B cell (primary cell): Measurements from ENCODE around the gene AP1G1. TPM values are rescaled to one million over a fixed set of nuclear protein-coding genes. Genes with fewer than 3 reads are reported as not detected.

Source experiments
- ATAC-seq: fragments of 200-7000 bp; cut with Tn5 transposase; one replicate; pipeline ENCODE4 v1.10.0; 2021; ENCODE audit warnings: low read depth, mild to moderate bottlenecking, moderate number of reproducible peaks, moderate library complexity
- CTCF ChIA-PET: fragments of 350-600 bp; sonication (Branson Sonifier 250); formaldehyde crosslinking; loops from one replicate; lab custom pipeline; 2021; ENCODE audit warnings: antibody characterized with exemption, inconsistent platforms; lab: Charles Lee
- POLR2A ChIA-PET: fragments of 350-600 bp; sonication (Branson Sonifier 250); formaldehyde crosslinking; loops from one replicate; lab custom pipeline; 2021; ENCODE audit warnings: antibody characterized with exemption; lab: Charles Lee
- DNase-seq: peaks from one replicate; pipeline ENCODE4 v3.0.0; 2013
- H2AFZ ChIP-seq: 2 replicates; pipeline ENCODE4 v1.6.1; 2012; ENCODE audit warnings: mild to moderate bottlenecking, low read depth, low read length; ENCODE audit not compliant: insufficient read depth, poor library complexity, severe bottlenecking
- H3K27ac ChIP-seq, 2 donors: 1 replicate in 1 of 2; 2 replicates in 1 of 2; pipeline ENCODE4 v1.5.1; 2012 to 2013; ENCODE audit warnings: low read length in 2 of 2, mild to moderate bottlenecking in 2 of 2, moderate library complexity in 1 of 2
- H3K27me3 ChIP-seq, 4 experiments: fragments of 200-600 bp in 1 of 4; sonication (generic) in 1 of 4; replicated peaks in 1 of 4; 1 replicate in 2 of 4; 2 replicates in 2 of 4; pipeline versions ENCODE4 v1.6.1 to v1.7.0; 2013 to 2016; ENCODE audit warnings: low read length in 3 of 4, mild to moderate bottlenecking in 2 of 4, mixed read lengths in 1 of 4, moderate library complexity in 1 of 4; ENCODE audit not compliant: insufficient read depth in 4 of 4, control insufficient read depth in 3 of 4; ENCODE audit errors: control extremely low read depth in 1 of 4
- H3K36me3 ChIP-seq, 2 experiments: replicated peaks in 1 of 2; 1 replicate in 1 of 2; 2 replicates in 1 of 2; pipeline versions ENCODE4 v1.6.1 to v1.7.1; 2013; ENCODE audit warnings: low read length in 1 of 2; ENCODE audit not compliant: insufficient read depth in 2 of 2, control insufficient read depth in 1 of 2; ENCODE audit errors: control extremely low read depth in 1 of 2, extremely low read depth in 1 of 2
- H3K4me1 ChIP-seq, 2 donors: fragments of 200-600 bp in 1 of 2; sonication (generic) in 1 of 2; 1 replicate in 1 of 2; 2 replicates in 1 of 2; pipeline versions ENCODE4 v1.5.1 to v1.6.1; 2013 to 2017; ENCODE audit warnings: low read length in 2 of 2; ENCODE audit not compliant: control insufficient read depth in 2 of 2, insufficient read depth in 2 of 2
- H3K4me2 ChIP-seq: replicated peaks from 2 replicates; pipeline ENCODE3; 2012; ENCODE audit warnings: mild to moderate bottlenecking, low read depth, low read length; ENCODE audit not compliant: poor library complexity, severe bottlenecking
- H3K4me3 ChIP-seq, 5 experiments: fragments of 200-600 bp in 1 of 5; sonication (generic) in 1 of 5; 1 replicate in 3 of 5; 2 replicates in 2 of 5; pipeline versions ENCODE4 v1.5.1 to v1.7.0; 2011 to 2016; ENCODE audit warnings: low read length in 4 of 5, mild to moderate bottlenecking in 4 of 5, low read depth in 2 of 5, control low read depth in 1 of 5, moderate library complexity in 1 of 5; ENCODE audit not compliant: insufficient read depth in 1 of 5; ENCODE audit errors: control extremely low read depth in 1 of 5, extremely low read depth in 1 of 5
- H3K79me2 ChIP-seq: fragments of 200-600 bp; sonication (generic); one replicate; pipeline ENCODE4 v1.6.0; 2016; ENCODE audit warnings: low read length; ENCODE audit not compliant: control insufficient read depth, insufficient read depth
- H3K9ac ChIP-seq: fragments of 200-600 bp; sonication (generic); 2 replicates; pipeline ENCODE4 v1.6.1; 2017; ENCODE audit warnings: mild to moderate bottlenecking, low read length, moderate library complexity
- H3K9me3 ChIP-seq, 3 donors: one replicate each; pipeline versions ENCODE4 v1.6.1 to v1.7.1; 2013; ENCODE audit warnings: low read length in 2 of 3; ENCODE audit not compliant: control insufficient read depth in 2 of 3, insufficient read depth in 1 of 3; ENCODE audit errors: control extremely low read depth in 1 of 3
- H4K20me1 ChIP-seq: 2 replicates; pipeline ENCODE4 v1.6.0; 2012; ENCODE audit warnings: mild to moderate bottlenecking, low read length; ENCODE audit not compliant: insufficient read depth, control insufficient read depth, poor library complexity, severe bottlenecking
- H3K27ac Mint-ChIP-seq: one replicate; pipeline ENCODE4 v1.8.0; 2021; ENCODE audit warnings: mixed read lengths
- H3K27me3 Mint-ChIP-seq: one replicate; pipeline ENCODE4 v1.8.0; 2021; ENCODE audit warnings: mixed read lengths
- H3K4me1 Mint-ChIP-seq: one replicate; pipeline ENCODE4 v1.8.0; 2021; ENCODE audit warnings: mixed read lengths
- H3K4me3 Mint-ChIP-seq: one replicate; pipeline ENCODE4 v1.8.0; 2021; ENCODE audit warnings: mixed read lengths
- H3K9me3 Mint-ChIP-seq: one replicate; pipeline ENCODE4 v1.8.0; 2022; ENCODE audit warnings: mixed read lengths; ENCODE audit not compliant: insufficient read depth
- EZH2 ChIP-seq: IDR thresholded peaks from 2 replicates; pipeline ENCODE4 v1.6.1; 2012; ENCODE audit warnings: borderline replicate concordance, low read depth, mild to moderate bottlenecking, moderate library complexity, low read length; ENCODE audit not compliant: insufficient read depth, poor library complexity, severe bottlenecking
- WGBS: methylation state at CpG from one replicate; pipeline ENCODE4 v1.1.5; 2013; ENCODE audit warnings: missing lambda C conversion rate; ENCODE audit not compliant: insufficient coverage; 5-methylcytosine and 5-hydroxymethylcytosine counted together
- intact Hi-C: fragments of 100-400 bp; cut with micrococcal nuclease; formaldehyde crosslinking; loops from one replicate; pipeline ENCODE4 v1.10.0; 2022
- polyA plus RNA-seq: library from polyadenylated mRNA; depleted of rRNA; stranded (reverse); fragments of >200 nt; gene quantifications from 2 replicates; pipeline ENCODE4 v1.2.3, GENCODE V29; 2012
- total RNA-seq, 2 donors: library from RNA; stranded (reverse); fragments of 120-200 nt in 1 of 2; gene quantifications; 1 replicate in 1 of 2; 2 replicates in 1 of 2; pipeline versions ENCODE4 v1.2.3 to v1.2.4, GENCODE V29; 2013 to 2022
- TF ChIP-seq, protein P1 (sequence below): fragments of 200-600 bp; IDR thresholded peaks from one replicate; pipeline ENCODE4 v1.8.0; 2022; ENCODE audit warnings: antibody characterized with exemption, mild to moderate bottlenecking

Gene AP1G1
- total and polyA plus RNA-seq, 2 donors (not counting 1 experiment from before 2014, with no cell fraction given), result 43.8 to 142 TPM

DNA sequence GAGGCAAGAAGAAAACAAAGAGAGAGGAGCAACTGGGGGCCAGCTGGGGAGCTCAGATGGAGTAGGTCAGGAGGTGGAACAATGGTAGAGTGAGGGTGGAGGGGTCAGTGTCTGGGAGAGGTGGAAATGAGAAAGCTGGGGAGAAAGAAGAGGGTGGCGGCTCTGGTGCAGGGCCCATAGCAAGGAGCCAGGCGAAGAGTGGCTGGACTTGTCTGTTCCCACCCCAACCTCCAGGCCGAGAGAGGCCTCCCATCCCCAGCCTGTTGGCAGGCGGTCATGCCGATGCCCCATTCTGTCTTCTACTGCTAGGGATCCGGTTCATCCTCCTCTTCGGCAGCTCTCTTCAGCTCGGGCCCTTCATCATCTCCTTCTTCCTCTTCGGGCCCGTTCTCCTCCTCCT, 31.3 kb downstream of the AP1G1 start:
- ATAC-seq, result no peak
- WGBS, result 99% methylated on average over 9 of the region's 10 CpGs
- CTCF ChIA-PET, result interaction anchor here (1.1 kb wide), 1 partner anchor 184 kb away, joined by 3 read pairs; no protein-coding TSS in a partner anchor
- H3K4me2 ChIP-seq, result no peak overlapping the region
- peak overlapping the region; percentile 32 for H3K27ac Mint-ChIP-seq
- H2AFZ ChIP-seq, result no peak overlapping the region
- H3K4me3 ChIP-seq, result no peak overlapping the region
- H3K9me3 Mint-ChIP-seq, result no peaks in the 10 kb centered on the region
- H3K36me3 ChIP-seq, result peaks cover 6 to 43% of the 10 kb centered on the region in 2 experiments
- H3K27ac ChIP-seq, result no peak overlapping the region
- peaks cover 66% of the 10 kb centered on the region for H3K79me2 ChIP-seq
- intact Hi-C loops, result no loop called here
- peaks cover 66% of the 10 kb centered on the region for H4K20me1 ChIP-seq
- no peak overlapping the region for H3K9ac ChIP-seq
- no peak for DNase-seq
- H3K27me3 Mint-ChIP-seq, result no peaks in the 10 kb centered on the region
- peaks cover 26% of the 10 kb centered on the region for H3K4me1 Mint-ChIP-seq
- POLR2A ChIA-PET, result no interaction called here
- no peak for TF ChIP-seq EZH2
- TF ChIP-seq, protein P1, sequence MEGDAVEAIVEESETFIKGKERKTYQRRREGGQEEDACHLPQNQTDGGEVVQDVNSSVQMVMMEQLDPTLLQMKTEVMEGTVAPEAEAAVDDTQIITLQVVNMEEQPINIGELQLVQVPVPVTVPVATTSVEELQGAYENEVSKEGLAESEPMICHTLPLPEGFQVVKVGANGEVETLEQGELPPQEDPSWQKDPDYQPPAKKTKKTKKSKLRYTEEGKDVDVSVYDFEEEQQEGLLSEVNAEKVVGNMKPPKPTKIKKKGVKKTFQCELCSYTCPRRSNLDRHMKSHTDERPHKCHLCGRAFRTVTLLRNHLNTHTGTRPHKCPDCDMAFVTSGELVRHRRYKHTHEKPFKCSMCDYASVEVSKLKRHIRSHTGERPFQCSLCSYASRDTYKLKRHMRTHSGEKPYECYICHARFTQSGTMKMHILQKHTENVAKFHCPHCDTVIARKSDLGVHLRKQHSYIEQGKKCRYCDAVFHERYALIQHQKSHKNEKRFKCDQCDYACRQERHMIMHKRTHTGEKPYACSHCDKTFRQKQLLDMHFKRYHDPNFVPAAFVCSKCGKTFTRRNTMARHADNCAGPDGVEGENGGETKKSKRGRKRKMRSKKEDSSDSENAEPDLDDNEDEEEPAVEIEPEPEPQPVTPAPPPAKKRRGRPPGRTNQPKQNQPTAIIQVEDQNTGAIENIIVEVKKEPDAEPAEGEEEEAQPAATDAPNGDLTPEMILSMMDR, result no peak
- no peaks in the 10 kb centered on the region for H3K27me3 ChIP-seq
- H3K9me3 ChIP-seq, result no peaks in the 10 kb centered on the region
- H3K4me1 ChIP-seq, result peaks cover 8% of the 10 kb centered on the region in 2 donors
- H3K4me3 Mint-ChIP-seq, result no peak overlapping the region

DNA sequence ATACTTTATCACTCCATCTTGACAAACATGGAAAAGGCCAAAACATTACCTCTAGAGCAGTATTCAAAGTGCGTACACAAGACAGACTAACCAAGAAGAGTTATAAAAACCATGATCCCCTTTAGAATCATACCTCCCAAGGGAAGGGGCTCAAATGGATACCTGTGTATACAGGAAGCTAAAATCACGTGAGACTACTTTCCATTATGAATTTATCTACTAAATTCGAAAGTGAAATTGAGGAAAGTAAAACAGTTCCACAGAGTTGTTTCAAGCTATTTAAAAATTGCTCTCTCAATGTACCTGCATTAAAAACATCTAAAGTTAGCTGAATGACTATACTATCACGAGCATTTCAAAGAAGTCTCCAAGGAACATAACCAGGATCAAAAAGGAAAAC, 32.7 kb downstream of the AP1G1 start:
- WGBS, result no CpG with 5 or more reads among the region's 4 CpGs
- ATAC-seq, result peak; percentile 51
- Mint-ChIP-seq H3K4me1 (peaks cover 20% of the 10 kb centered on the region), H3K27me3 (no peaks in the 10 kb centered on the region), H3K9me3 (no peaks in the 10 kb centered on the region), H3K27ac (peak overlapping the region; percentile 73), H3K4me3 (peak overlapping the region; percentile 38)
- no peak overlapping the region for H2AFZ ChIP-seq
- H4K20me1 ChIP-seq, result peaks cover 52% of the 10 kb centered on the region
- H3K4me3 ChIP-seq, result no peak overlapping the region
- H3K9ac ChIP-seq, result no peak overlapping the region
- no peaks in the 10 kb centered on the region for H3K27me3 ChIP-seq
- POLR2A ChIA-PET, result no interaction called here
- peak overlapping the region; percentile 33 to 41 for H3K27ac ChIP-seq
- CTCF ChIA-PET, result interaction anchor here (0.8 to 1.4 kb wide), 2 partner anchors 14 to 107 kb away, joined by 4 to 7 read pairs; no protein-coding TSS in a partner anchor
- H3K4me2 ChIP-seq, result peak overlapping the region; percentile 3
- no peaks in the 10 kb centered on the region for H3K9me3 ChIP-seq
- DNase-seq, result peak; percentile 26
- TF ChIP-seq, protein P1, result no peak
- TF ChIP-seq EZH2, result no peak
- intact Hi-C loops, result no loop called here
- peaks cover 1 to 44% of the 10 kb centered on the region in 2 experiments for H3K36me3 ChIP-seq
- peaks cover 8% of the 10 kb centered on the region in 2 donors for H3K4me1 ChIP-seq
- peaks cover 53% of the 10 kb centered on the region for H3K79me2 ChIP-seq
